H1 (cell line): ENCODE measurements around the gene TAB3. TPM values are rescaled to one million over a fixed set of nuclear protein-coding genes. Genes with fewer than 3 reads are reported as not detected.

ENCODE experiments used
- TAF1 ChIP-seq: IDR thresholded peaks from 2 replicates; pipeline ENCODE4 v1.6.1; 2011; ENCODE audit warnings: mild to moderate bottlenecking, low read depth, low read length
- polyA plus RNA-seq, 7 experiments: library from polyadenylated mRNA; depleted of rRNA in 3 of 7; stranded (reverse) in 5 of 7; unstranded in 2 of 7; fragments of >200 nt in 5 of 7; fragments of 200-250 nt in 2 of 7; gene quantifications; 1 replicate in 5 of 7; 2 replicates in 1 of 7; 4 replicates in 1 of 7; pipeline versions ENCODE4 v1.2.1 to v1.2.3, GENCODE V29; 2011 to 2013; ENCODE audit warnings: missing spikeins in 2 of 7, mixed read lengths in 2 of 7
- total RNA-seq: library from RNA; stranded (reverse); fragmentation: NEBNext Ultra II Directional; extraction: Animal tissue kit (Norgen Biotek cat#: 25700); gene quantifications from 2 replicates; pipeline ENCODE4 v1.2.1, GENCODE V29; 2021

TAB3 gene
- total and polyA plus RNA-seq, 2 of the 8 experiments (the other 6 are each of a cell fraction or from before 2014, with no cell fraction given) = 12.7 to 12.9 TPM

DNA sequence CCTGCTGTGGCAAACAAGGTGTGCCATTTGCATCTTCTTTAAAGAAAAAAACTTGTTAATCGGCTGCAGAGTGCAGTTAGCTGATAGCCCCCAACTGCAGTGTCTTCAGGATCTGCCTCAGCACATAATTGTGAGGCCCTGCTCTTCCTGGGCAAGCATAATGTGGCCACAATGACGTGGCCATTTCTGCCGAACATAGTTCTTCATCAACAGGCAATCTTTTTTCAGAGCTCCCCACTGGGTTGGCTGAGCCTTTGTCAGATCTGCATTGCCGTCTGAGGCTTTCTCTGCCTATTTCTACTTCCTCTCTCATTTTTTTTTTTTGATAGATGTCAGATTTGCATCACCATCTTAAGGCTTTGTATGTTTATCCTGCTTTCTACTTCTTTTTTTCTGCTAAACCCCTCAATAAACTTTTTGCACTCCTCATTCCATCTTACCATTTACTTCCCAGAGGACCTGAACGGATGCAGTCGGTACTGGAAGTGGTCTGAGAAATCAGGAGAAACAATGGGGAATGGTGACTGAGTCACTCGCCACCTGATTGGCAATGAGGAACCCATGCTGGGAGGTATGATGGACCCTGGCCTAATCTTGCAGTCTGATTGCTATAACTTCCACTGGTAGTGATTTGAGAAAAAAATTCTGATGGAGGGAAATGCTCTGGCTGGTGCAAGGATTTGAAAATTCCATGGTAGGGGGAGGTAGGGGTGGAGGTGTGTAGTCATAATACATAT, 21.2 kb upstream of the TAB3 start (continued):
- no peak for TF ChIP-seq TAF1
